Parathyroid adenoma (tissue), 2 donors: ENCODE data around the gene BCL11A.

Source experiments
- H2AFZ ChIP-seq: fragments of 300-600 bp; sonication (generic); one replicate; pipeline ENCODE4 v1.7.0; 2017; ENCODE audit warnings: antibody characterized with exemption, mild to moderate bottlenecking
- H3K27ac ChIP-seq: fragments of 300-600 bp; sonication (generic); one replicate; pipeline ENCODE4 v1.7.0; 2017
- H3K27me3 ChIP-seq: fragments of 300-600 bp; sonication (generic); one replicate; pipeline ENCODE4 v1.7.0; 2017; ENCODE audit warnings: low read length; ENCODE audit not compliant: control insufficient read depth, insufficient read depth
- H3K36me3 ChIP-seq: fragments of 300-600 bp; sonication (generic); one replicate; pipeline ENCODE4 v1.7.0; 2017; ENCODE audit warnings: low read length; ENCODE audit not compliant: control insufficient read depth, insufficient read depth
- H3K4me1 ChIP-seq: fragments of 300-600 bp; sonication (generic); one replicate; pipeline ENCODE4 v1.7.0; 2017; ENCODE audit warnings: control low read depth
- H3K4me2 ChIP-seq: fragments of 300-600 bp; sonication (generic); one replicate; pipeline ENCODE4 v1.7.0; 2017; ENCODE audit warnings: low read length
- H3K4me3 ChIP-seq: fragments of 300-600 bp; sonication (generic); one replicate; pipeline ENCODE4 v1.7.0; 2017; ENCODE audit warnings: low read depth, low read length
- H3K79me2 ChIP-seq: fragments of 300-600 bp; sonication (generic); one replicate; pipeline ENCODE4 v1.7.0; 2017; ENCODE audit warnings: control low read depth
- H3K9ac ChIP-seq: fragments of 300-600 bp; sonication (generic); one replicate; pipeline ENCODE4 v1.7.0; 2017; ENCODE audit warnings: mild to moderate bottlenecking
- H3K9me3 ChIP-seq: fragments of 300-600 bp; sonication (generic); one replicate; pipeline ENCODE4 v1.7.0; 2017; ENCODE audit warnings: low read length; ENCODE audit not compliant: control insufficient read depth
- TF ChIP-seq, protein P1 (sequence below): fragments of 300-600 bp; sonication (generic); IDR thresholded peaks from one replicate; pipeline ENCODE4 v1.7.0; 2017; ENCODE audit warnings: antibody characterized with exemption, mild to moderate bottlenecking
- donor health status: primary hyperparathyroidism.

Gene BCL11A

DNA sequence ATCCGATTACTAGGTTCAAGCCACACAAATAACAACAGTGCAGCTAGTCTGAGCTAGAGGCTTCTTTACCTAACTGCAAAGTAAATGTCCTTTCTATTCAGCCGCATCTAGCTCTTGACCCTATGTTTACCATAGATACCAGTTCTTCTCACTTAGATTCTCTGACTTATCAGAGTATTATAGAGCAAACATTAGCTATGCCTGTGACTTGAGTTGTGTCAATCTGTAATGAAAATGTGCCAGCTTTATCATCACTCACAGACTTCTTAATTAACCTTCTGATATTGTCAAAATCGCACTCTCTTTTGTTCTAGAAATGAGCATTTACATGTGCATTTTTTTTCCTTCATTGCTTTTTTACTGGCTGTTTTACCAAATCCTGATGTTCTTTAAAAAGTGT is 79.9 kb downstream of the BCL11A start:
- Histone ChIP-seq H3K4me2 (no peak overlapping the region), H3K4me1 (no peaks in the 10 kb centered on the region), H3K27ac (no peak overlapping the region), H3K27me3 (no peaks in the 10 kb centered on the region), H3K79me2 (no peaks in the 10 kb centered on the region), H3K9me3 (no peaks in the 10 kb centered on the region), H3K9ac (no peak overlapping the region), H3K4me3 (no peak overlapping the region), H3K36me3 (no peaks in the 10 kb centered on the region), H2AFZ (no peak overlapping the region)
- TF ChIP-seq, protein P1, sequence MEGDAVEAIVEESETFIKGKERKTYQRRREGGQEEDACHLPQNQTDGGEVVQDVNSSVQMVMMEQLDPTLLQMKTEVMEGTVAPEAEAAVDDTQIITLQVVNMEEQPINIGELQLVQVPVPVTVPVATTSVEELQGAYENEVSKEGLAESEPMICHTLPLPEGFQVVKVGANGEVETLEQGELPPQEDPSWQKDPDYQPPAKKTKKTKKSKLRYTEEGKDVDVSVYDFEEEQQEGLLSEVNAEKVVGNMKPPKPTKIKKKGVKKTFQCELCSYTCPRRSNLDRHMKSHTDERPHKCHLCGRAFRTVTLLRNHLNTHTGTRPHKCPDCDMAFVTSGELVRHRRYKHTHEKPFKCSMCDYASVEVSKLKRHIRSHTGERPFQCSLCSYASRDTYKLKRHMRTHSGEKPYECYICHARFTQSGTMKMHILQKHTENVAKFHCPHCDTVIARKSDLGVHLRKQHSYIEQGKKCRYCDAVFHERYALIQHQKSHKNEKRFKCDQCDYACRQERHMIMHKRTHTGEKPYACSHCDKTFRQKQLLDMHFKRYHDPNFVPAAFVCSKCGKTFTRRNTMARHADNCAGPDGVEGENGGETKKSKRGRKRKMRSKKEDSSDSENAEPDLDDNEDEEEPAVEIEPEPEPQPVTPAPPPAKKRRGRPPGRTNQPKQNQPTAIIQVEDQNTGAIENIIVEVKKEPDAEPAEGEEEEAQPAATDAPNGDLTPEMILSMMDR, result no peak

DNA sequence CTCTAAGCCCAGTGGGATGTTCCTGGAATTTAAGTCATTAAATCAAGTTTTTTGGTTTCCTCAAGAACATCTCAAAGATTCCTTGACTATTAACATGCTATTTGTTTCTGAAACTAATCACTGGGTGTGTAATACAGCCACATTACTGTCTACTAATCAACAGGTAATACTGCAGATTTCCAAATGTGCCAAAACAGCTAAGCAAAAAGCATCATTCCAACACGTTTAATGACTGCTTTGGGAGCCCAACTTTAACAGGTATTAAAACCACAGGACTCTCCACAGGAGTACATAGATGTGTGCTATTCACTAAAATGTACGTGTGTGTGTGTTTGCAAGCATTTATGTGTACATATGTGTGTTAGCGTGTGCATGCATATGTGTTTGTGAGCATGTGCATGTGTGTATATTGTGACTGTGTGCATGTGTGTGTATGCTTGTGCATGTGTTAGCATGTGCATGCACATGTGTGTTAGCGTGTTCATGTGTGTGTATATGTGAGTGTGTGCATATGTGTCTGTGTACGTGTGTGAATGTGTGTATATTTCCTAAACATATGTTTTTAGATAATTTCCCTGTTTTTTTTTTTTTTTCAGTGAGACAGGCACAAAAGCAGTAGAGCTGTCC is 80.7 kb downstream of the BCL11A start:
- H3K27me3 ChIP-seq, result no peaks in the 10 kb centered on the region
- H3K27ac ChIP-seq, result no peak overlapping the region
- H3K36me3 ChIP-seq, result no peaks in the 10 kb centered on the region
- no peak overlapping the region for H3K4me3 ChIP-seq
- H3K9me3 ChIP-seq, result no peaks in the 10 kb centered on the region
- H3K79me2 ChIP-seq, result no peaks in the 10 kb centered on the region
- TF ChIP-seq, protein P1, result no peak
- no peak overlapping the region for H3K9ac ChIP-seq
- no peak overlapping the region for H2AFZ ChIP-seq
- no peak overlapping the region for H3K4me2 ChIP-seq
- no peaks in the 10 kb centered on the region for H3K4me1 ChIP-seq

DNA sequence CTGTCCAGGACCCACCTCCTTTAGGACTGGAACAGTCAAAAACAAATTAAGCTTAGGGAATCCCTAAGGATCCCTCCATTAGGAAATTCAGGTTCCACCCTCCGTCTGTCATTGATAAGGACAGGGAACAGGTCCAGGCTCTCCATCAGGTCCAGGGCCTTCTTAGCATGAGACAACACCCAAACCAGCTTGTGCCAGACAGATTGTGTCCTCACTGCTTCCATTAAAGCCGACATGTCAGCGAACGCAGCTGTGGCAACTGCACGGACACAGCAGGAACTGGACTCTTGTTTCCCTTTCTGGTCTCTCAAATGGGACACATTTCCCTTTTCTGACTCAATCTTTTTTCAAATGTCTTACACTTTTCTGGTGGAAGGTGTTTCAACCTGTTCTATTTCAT is 81.4 kb downstream of the BCL11A start:
- Histone ChIP-seq H3K4me1 (no peaks in the 10 kb centered on the region), H3K4me2 (no peak overlapping the region), H3K27ac (no peak overlapping the region), H3K9ac (no peak overlapping the region), H3K27me3 (no peaks in the 10 kb centered on the region), H3K36me3 (no peaks in the 10 kb centered on the region), H2AFZ (no peak overlapping the region), H3K4me3 (no peak overlapping the region), H3K79me2 (no peaks in the 10 kb centered on the region), H3K9me3 (no peaks in the 10 kb centered on the region)
- TF ChIP-seq, protein P1, result no peak

DNA sequence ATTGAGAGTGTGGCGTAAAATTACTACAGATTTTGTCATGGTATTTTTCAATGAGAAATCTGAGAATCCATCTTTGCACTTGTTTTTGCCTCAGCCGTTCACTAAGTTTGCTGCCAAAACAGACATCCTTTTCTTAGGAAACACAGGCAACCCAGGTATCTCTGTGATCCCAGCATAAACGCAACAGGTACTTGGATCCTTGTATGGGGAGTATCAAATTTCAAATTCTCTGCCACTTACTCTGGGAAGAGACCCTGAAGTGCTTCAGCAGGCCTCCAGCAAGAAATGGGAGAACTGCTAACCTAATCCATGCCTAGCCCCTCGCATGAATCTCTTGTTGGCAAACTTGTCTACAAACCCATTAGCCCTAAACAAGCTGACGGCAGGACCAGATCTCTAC is 83.1 kb downstream of the BCL11A start:
- Histone ChIP-seq H3K79me2 (no peaks in the 10 kb centered on the region), H3K36me3 (no peaks in the 10 kb centered on the region), H3K4me2 (no peak overlapping the region), H3K9me3 (no peaks in the 10 kb centered on the region), H2AFZ (no peak overlapping the region), H3K4me3 (no peak overlapping the region), H3K27me3 (no peaks in the 10 kb centered on the region), H3K9ac (no peak overlapping the region), H3K27ac (no peak overlapping the region), H3K4me1 (no peaks in the 10 kb centered on the region)
- TF ChIP-seq, protein P1, result no peak
